ENCODE results near the gene HDAC8. TPM values are rescaled to one million over a fixed set of nuclear protein-coding genes. Genes with fewer than 3 reads are reported as not detected.
"Not testable (repeated sequence)": the region's sequence is repeated elsewhere in the genome, so short reads cannot be mapped to it uniquely, and the experiment has no call there.

Gene HDAC8
- polyA plus RNA-seq, 2 of the 4 experiments (the other 2 are of a cell fraction) = 28.7 to 38.3 TPM

- TF ChIP-seq FOSL2 (IDR thresholded peaks at IDR 0.05) = peak; percentile 94
- peak; percentile 99 for TF ChIP-seq FOSL2 (CRISPR knock-in tag; IDR thresholded peaks at IDR 0.05)
- no peak for TF ChIP-seq HEYL (CRISPR knock-in tag; IDR thresholded peaks at IDR 0.05)
- no peak for TF ChIP-seq PHF8 (IDR thresholded peaks at IDR 0.05; ENCODE audit: borderline replicate concordance, low read depth)
- no peak for TF ChIP-seq EHF (CRISPR knock-in tag; IDR thresholded peaks at IDR 0.05)
- TF ChIP-seq CEBPB (IDR thresholded peaks at IDR 0.05) = peak in 1 of 2 experiments; percentile 41; a peak in 1 of 4 replicates
Observed at GRCh38 chrX:72620550-72621145, 48.0 kb upstream of the HDAC8 start (continued).

GRCh38 chrX:72609313-72609712 lies 36.7 kb upstream of the HDAC8 start:
- H3K9me3 ChIP-seq = no peaks in the 10 kb centered on the region
- H3K4me2 ChIP-seq = no peak overlapping the region
- FAIRE-seq (peak; percentile 100), DNase-seq (ENCODE audit: low read depth in 1 of 2, low spot score in 1 of 2) (peak; percentile 13 to 36), ATAC-seq (peak; percentile 78 to 84; a peak in 5 of 6 replicates)
- POLR2A ChIA-PET = no interaction called here
- 54% methylated on average over 2 of the region's 2 CpGs for WGBS (ENCODE audit: missing lambda C conversion rate)
- H3K4me1 ChIP-seq = peaks cover 12% of the 10 kb centered on the region; the same call in 2 of the 3 replicates
- peak overlapping the region in 1 of 2 experiments; percentile 2; a peak in 1 of 6 replicates for H3K27ac ChIP-seq
- CTCF ChIA-PET = no interaction called here
- TF ChIP-seq, protein P1, sequence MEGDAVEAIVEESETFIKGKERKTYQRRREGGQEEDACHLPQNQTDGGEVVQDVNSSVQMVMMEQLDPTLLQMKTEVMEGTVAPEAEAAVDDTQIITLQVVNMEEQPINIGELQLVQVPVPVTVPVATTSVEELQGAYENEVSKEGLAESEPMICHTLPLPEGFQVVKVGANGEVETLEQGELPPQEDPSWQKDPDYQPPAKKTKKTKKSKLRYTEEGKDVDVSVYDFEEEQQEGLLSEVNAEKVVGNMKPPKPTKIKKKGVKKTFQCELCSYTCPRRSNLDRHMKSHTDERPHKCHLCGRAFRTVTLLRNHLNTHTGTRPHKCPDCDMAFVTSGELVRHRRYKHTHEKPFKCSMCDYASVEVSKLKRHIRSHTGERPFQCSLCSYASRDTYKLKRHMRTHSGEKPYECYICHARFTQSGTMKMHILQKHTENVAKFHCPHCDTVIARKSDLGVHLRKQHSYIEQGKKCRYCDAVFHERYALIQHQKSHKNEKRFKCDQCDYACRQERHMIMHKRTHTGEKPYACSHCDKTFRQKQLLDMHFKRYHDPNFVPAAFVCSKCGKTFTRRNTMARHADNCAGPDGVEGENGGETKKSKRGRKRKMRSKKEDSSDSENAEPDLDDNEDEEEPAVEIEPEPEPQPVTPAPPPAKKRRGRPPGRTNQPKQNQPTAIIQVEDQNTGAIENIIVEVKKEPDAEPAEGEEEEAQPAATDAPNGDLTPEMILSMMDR (IDR thresholded peaks at IDR 0.05) = peak; percentile 36; the same call in 2 of the 3 replicates
- TF ChIP-seq CHD2 (IDR thresholded peaks at IDR 0.05; ENCODE audit: low read length, partially characterized antibody) = no peak
- no peak for TF ChIP-seq EP300 (IDR thresholded peaks at IDR 0.05)
- TF ChIP-seq SMC3 (IDR thresholded peaks at IDR 0.05) = peak; percentile 38; the same call in 2 of the 3 replicates
- peak; percentile 32 to 34; a peak in 2 of 5 replicates for TF ChIP-seq RAD21 (conservative IDR thresholded peaks at IDR 0.05 in 1 of 2, IDR thresholded peaks at IDR 0.05 in 1 of 2)
- no peak for TF ChIP-seq EHMT2 (IDR thresholded peaks at IDR 0.05; ENCODE audit: low read depth)
- no peak overlapping the region for H3K4me3 ChIP-seq

DNA sequence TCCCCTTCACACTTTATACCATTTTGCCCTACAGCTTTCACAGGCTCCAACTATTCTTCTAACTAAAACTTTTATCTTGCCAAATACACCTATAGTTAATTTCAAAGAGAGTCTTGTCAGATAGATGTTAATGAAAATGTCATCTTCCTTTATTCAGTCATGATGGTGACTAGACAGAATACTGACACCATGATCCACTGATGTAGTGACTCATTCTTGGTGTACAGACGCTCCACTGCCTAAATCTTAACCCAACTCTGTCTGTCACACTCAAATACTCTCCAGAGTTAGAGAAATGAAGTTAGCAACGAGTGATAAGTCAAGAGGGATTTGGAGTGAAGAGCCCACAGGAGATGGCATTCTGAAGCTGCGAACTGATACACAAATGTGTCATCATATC lies 32.1 kb upstream of the HDAC8 start:
- no peak for TF ChIP-seq ESRRA (IDR thresholded peaks at IDR 0.05; ENCODE audit: borderline replicate concordance, low read length)
- no peak for FAIRE-seq
- ChIA-PET POLR2A (no interaction called here), CTCF (interaction anchor here (0.6 kb wide), 1 partner anchor 1643 kb away, joined by 3 read pairs; no protein-coding TSS in a partner anchor)
- 71% methylated on average over 3 of the region's 3 CpGs for WGBS (ENCODE audit: missing lambda C conversion rate)
- no peak overlapping the region for H3K4me2 ChIP-seq
- DNase-seq (ENCODE audit: low read depth in 1 of 2, low spot score in 1 of 2) = no peak
- H3K9me3 ChIP-seq = no peaks in the 10 kb centered on the region
- H3K4me1 ChIP-seq = peaks cover 6% of the 10 kb centered on the region; the same call in 2 of the 3 replicates
- no peak for ATAC-seq
- H3K27ac ChIP-seq = no peak overlapping the region
- H3K4me3 ChIP-seq = no peak overlapping the region

GRCh38 chrX:72604112-72604511 lies 31.5 kb upstream of the HDAC8 start:
- POLR2A ChIA-PET = no interaction called here
- TF ChIP-seq POLR2A (IDR thresholded peaks at IDR 0.05; ENCODE audit: low read length) (no peak), ZC3H11A (IDR thresholded peaks at IDR 0.05) (no peak), ESRRA (IDR thresholded peaks at IDR 0.05; ENCODE audit: borderline replicate concordance, low read length) (no peak), HOXB13 (CRISPR knock-in tag; IDR thresholded peaks at IDR 0.05; ENCODE audit: low read depth) (no peak)
- TF ChIP-seq, protein P2, sequence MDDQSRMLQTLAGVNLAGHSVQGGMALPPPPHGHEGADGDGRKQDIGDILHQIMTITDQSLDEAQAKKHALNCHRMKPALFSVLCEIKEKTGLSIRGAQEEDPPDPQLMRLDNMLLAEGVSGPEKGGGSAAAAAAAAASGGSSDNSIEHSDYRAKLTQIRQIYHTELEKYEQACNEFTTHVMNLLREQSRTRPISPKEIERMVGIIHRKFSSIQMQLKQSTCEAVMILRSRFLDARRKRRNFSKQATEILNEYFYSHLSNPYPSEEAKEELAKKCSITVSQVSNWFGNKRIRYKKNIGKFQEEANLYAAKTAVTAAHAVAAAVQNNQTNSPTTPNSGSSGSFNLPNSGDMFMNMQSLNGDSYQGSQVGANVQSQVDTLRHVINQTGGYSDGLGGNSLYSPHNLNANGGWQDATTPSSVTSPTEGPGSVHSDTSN (IDR thresholded peaks at IDR 0.05) = no peak
- DNase-seq (ENCODE audit: low read depth in 1 of 2, low spot score in 1 of 2) = no peak
- Histone ChIP-seq H3K4me2 (no peak overlapping the region), H3K4me3 (no peak overlapping the region), H3K4me1 (0 out of 3 replicates have a peak, but pooled peaks cover 3% of the 10 kb centered on the region), H3K9me3 (no peaks in the 10 kb centered on the region), H3K27ac (no peak overlapping the region)
- 85% methylated on average over 2 of the region's 2 CpGs for WGBS (ENCODE audit: missing lambda C conversion rate)
- CTCF ChIA-PET = interaction anchor here (0.6 kb wide), 1 partner anchor 1643 kb away, joined by 3 read pairs; no protein-coding TSS in a partner anchor
- peak; percentile 82 for FAIRE-seq
- no peak for ATAC-seq

GRCh38 chrX:72591038-72591437 lies 18.4 kb upstream of the HDAC8 start:
- ATAC-seq, H3K4me1 ChIP-seq: not testable (repeated sequence)

More at GRCh38 chrX:72591038-72591437, 18.4 kb upstream of the HDAC8 start:
- 92% methylated on average over 3 of the region's 4 CpGs for WGBS (ENCODE audit: missing lambda C conversion rate)
- FAIRE-seq; H3K9me3 ChIP-seq; H3K4me3 ChIP-seq; DNase-seq (ENCODE audit: low read depth in 1 of 2, low spot score in 1 of 2); H3K27ac ChIP-seq; H3K4me2 ChIP-seq; POLR2A ChIA-PET; CTCF ChIA-PET: not testable (repeated sequence)

All from A549 (cell line).